Mucosa of rectum (tissue), 2 donors: ENCODE data around the gene PIEZO2.
"Not testable (repeated sequence)": the region's sequence is repeated elsewhere in the genome, so short reads cannot be mapped to it uniquely, and the experiment has no call there.

Source experiments
- H3K27ac ChIP-seq, 2 donors: one replicate each; pipeline ENCODE4 v1.7.0; 2013; ENCODE audit warnings: inconsistent platforms in 2 of 2, low read depth in 2 of 2, low read length in 2 of 2
- H3K27me3 ChIP-seq, 2 donors: one replicate each; pipeline ENCODE4 v1.7.0; 2013; ENCODE audit warnings: low read length in 2 of 2; ENCODE audit not compliant: control insufficient read depth in 2 of 2, insufficient read depth in 2 of 2
- H3K36me3 ChIP-seq, 2 donors: one replicate each; pipeline ENCODE4 v1.7.0; 2013; ENCODE audit warnings: low read length in 2 of 2; ENCODE audit not compliant: control insufficient read depth in 2 of 2, insufficient read depth in 2 of 2
- H3K4me1 ChIP-seq, 2 donors: one replicate each; pipeline ENCODE4 v1.7.0; 2013; ENCODE audit warnings: low read length in 2 of 2, mild to moderate bottlenecking in 1 of 2; ENCODE audit not compliant: control insufficient read depth in 2 of 2, insufficient read depth in 2 of 2
- H3K4me3 ChIP-seq, 2 donors: one replicate each; pipeline ENCODE4 v1.7.0; 2013; ENCODE audit warnings: low read length in 2 of 2
- H3K9ac ChIP-seq, 2 donors: one replicate each; pipeline ENCODE4 v1.7.0; 2013; ENCODE audit warnings: low read length in 2 of 2, low read depth in 1 of 2, mild to moderate bottlenecking in 1 of 2
- H3K9me3 ChIP-seq, 2 donors: one replicate each; pipeline ENCODE4 v1.7.0; 2013; ENCODE audit warnings: low read length in 2 of 2; ENCODE audit not compliant: control insufficient read depth in 2 of 2
- donor health status: healthy.
- donor health status: Normal muscosa, but diverticular disease.

PIEZO2 gene

DNA sequence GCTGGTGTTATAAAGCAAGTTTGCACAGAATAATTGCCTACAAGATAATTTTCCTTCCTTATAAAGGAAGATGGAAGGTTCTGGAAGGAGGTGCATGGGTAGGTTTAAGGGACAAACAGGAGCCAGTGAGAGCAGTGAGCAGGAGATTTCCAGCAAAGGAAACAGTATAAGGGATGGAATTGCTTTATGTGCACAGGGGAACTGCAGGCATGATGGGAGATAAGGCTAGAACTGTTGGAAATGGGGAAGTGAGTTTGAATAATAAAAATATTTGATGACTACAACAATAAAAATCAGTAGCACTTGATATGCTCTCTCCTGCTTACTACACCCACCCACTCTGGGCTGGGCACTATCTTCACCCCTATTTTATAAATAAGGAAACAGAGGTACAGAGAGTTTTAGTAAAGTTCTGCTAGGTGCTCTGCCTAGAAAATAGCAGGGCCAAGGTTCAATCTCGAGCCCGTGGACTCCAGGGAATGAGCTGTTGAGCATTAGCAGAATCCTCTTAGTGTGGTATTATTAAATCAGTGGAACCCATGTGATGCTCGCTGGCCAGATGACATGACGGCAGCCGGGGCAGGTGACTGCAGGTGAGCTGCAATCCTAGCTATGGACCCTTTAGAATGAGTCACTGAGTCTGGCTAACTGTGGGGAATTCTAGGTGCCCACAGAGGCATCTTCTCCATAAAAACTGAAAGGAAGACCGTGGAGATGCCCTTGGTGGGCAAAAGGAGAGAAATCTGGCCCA lies 302.5 kb downstream of the PIEZO2 start:
- Histone ChIP-seq H3K4me1 (no peaks in the 10 kb centered on the region), H3K9ac (no peak overlapping the region), H3K27ac (no peak overlapping the region), H3K36me3 (no peaks in the 10 kb centered on the region), H3K4me3 (no peak overlapping the region), H3K27me3 (no peaks in the 10 kb centered on the region), H3K9me3 (no peaks in the 10 kb centered on the region)

DNA sequence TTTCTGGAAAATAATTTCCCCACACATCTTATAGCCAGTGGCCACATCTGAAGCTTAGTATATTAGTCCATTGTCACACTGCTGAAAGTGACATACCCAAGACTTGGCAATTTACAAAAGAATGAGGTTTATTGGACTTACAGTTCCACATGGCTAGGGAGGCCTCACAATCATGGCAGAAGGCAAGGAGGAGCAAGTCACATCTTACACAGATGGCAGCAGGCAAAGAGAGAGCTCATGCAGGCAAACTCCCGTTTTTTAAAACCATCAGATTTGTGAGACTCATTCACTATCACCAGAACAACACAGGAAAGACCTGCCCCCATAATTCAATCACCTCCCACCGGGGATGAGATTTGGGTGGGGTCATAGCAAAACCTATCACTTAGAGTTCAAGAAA lies 303.3 kb downstream of the PIEZO2 start:
- H3K36me3 ChIP-seq, H3K4me1 ChIP-seq, H3K27me3 ChIP-seq, H3K9me3 ChIP-seq, H3K4me3 ChIP-seq, H3K9ac ChIP-seq, H3K27ac ChIP-seq: not testable (repeated sequence)

- H3K27ac ChIP-seq, result no peak overlapping the region
- H3K9ac ChIP-seq, result no peak overlapping the region
- no peaks in the 10 kb centered on the region for H3K27me3 ChIP-seq
- H3K4me1 ChIP-seq, result no peaks in the 10 kb centered on the region
- no peaks in the 10 kb centered on the region for H3K36me3 ChIP-seq
- H3K4me3 ChIP-seq, result no peak overlapping the region
- H3K9me3 ChIP-seq, result no peaks in the 10 kb centered on the region
Observed at GRCh38 chr18:10843565-10843964, 305.8 kb downstream of the PIEZO2 start.

- H3K27ac ChIP-seq, result no peak overlapping the region
- H3K4me1 ChIP-seq, result no peaks in the 10 kb centered on the region
- H3K27me3 ChIP-seq, result no peaks in the 10 kb centered on the region
- H3K36me3 ChIP-seq, result no peaks in the 10 kb centered on the region
- no peak overlapping the region for H3K9ac ChIP-seq
- H3K9me3 ChIP-seq, result no peaks in the 10 kb centered on the region
- H3K4me3 ChIP-seq, result no peak overlapping the region
Observed at GRCh38 chr18:10842861-10843260, 306.5 kb downstream of the PIEZO2 start.

DNA sequence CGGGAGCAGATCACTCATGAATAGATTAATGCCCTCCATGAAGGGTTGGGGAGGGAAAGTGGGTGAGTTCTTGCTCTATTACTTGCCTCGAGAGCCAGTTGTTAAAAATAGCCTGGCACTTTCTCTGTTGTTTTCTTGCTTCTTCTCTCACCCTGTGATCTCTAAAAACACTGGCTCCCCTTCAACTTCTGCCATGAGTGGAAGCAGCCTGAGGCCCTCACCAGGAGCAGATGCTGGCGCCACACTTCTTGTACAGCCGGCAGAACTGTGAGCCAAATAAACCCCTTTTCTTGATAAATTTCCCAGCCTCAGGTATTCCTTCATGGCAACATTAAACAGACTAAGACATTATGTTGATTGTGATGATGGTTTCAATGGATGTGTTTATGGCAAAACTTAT lies 307.0 kb downstream of the PIEZO2 start:
- no peak overlapping the region for H3K4me3 ChIP-seq
- no peaks in the 10 kb centered on the region for H3K9me3 ChIP-seq
- H3K4me1 ChIP-seq, result no peaks in the 10 kb centered on the region
- no peak overlapping the region for H3K9ac ChIP-seq
- H3K27ac ChIP-seq, result no peak overlapping the region
- no peaks in the 10 kb centered on the region for H3K36me3 ChIP-seq
- H3K27me3 ChIP-seq, result no peaks in the 10 kb centered on the region

- Histone ChIP-seq H3K4me1 (no peaks in the 10 kb centered on the region), H3K9me3 (no peaks in the 10 kb centered on the region), H3K27me3 (no peaks in the 10 kb centered on the region), H3K36me3 (no peaks in the 10 kb centered on the region), H3K27ac (no peak overlapping the region), H3K9ac (no peak overlapping the region), H3K4me3 (no peak overlapping the region)
Observed at GRCh38 chr18:10841203-10841602, 308.2 kb downstream of the PIEZO2 start.

DNA sequence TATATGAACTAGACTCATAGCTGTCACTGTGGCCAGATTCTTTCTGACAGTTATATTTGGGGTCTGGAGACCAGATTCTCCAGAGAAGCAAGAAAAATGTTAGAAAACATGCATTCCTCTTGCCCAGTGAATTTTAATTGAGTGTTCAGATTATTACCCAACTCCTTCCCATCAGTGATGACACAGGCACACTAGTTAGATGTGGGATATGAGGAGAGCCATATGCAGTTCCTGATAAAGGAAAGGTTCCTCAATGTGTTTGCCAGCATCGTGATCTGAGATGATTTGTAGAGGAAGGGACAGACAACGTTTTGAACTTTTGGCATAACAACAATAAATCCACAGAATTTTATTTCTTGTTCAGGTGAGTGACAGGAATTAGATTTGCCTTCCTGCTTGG lies 308.6 kb downstream of the PIEZO2 start:
- Histone ChIP-seq H3K9ac (no peak overlapping the region), H3K4me3 (no peak overlapping the region), H3K9me3 (no peaks in the 10 kb centered on the region), H3K27me3 (no peaks in the 10 kb centered on the region), H3K36me3 (no peaks in the 10 kb centered on the region), H3K4me1 (no peaks in the 10 kb centered on the region), H3K27ac (no peak overlapping the region)

- Histone ChIP-seq H3K9ac (no peak overlapping the region), H3K4me1 (no peaks in the 10 kb centered on the region), H3K4me3 (no peak overlapping the region), H3K27me3 (no peaks in the 10 kb centered on the region), H3K9me3 (no peaks in the 10 kb centered on the region), H3K36me3 (no peaks in the 10 kb centered on the region), H3K27ac (no peak overlapping the region)
Observed at GRCh38 chr18:10839421-10839820, 309.9 kb downstream of the PIEZO2 start.

- no peaks in the 10 kb centered on the region for H3K9me3 ChIP-seq
- no peaks in the 10 kb centered on the region for H3K36me3 ChIP-seq
- H3K27ac ChIP-seq, result no peak overlapping the region
- no peak overlapping the region for H3K4me3 ChIP-seq
- no peak overlapping the region for H3K9ac ChIP-seq
- no peaks in the 10 kb centered on the region for H3K4me1 ChIP-seq
- no peaks in the 10 kb centered on the region for H3K27me3 ChIP-seq
Observed at GRCh38 chr18:10838553-10838952, 310.8 kb downstream of the PIEZO2 start.

GRCh38 chr18:10834128-10834815 lies 315.1 kb downstream of the PIEZO2 start:
- H3K9ac ChIP-seq, result no peak overlapping the region
- H3K4me3 ChIP-seq, result no peak overlapping the region
- no peaks in the 10 kb centered on the region for H3K4me1 ChIP-seq
- no peaks in the 10 kb centered on the region for H3K36me3 ChIP-seq
- H3K9me3 ChIP-seq, result no peaks in the 10 kb centered on the region
- no peak overlapping the region for H3K27ac ChIP-seq
- no peaks in the 10 kb centered on the region for H3K27me3 ChIP-seq
